MV-4-11 (cell line): ENCODE measurements around the gene ADAMTS7.
"Not testable (repeated sequence)": the region's sequence is repeated elsewhere in the genome, so short reads cannot be mapped to it uniquely, and the experiment has no call there.

Experiments
- DNase-seq: peaks from one replicate; lab custom pipeline; 2025; lab: John Stamatoyannopoulos, UW

The ADAMTS7 gene

DNA sequence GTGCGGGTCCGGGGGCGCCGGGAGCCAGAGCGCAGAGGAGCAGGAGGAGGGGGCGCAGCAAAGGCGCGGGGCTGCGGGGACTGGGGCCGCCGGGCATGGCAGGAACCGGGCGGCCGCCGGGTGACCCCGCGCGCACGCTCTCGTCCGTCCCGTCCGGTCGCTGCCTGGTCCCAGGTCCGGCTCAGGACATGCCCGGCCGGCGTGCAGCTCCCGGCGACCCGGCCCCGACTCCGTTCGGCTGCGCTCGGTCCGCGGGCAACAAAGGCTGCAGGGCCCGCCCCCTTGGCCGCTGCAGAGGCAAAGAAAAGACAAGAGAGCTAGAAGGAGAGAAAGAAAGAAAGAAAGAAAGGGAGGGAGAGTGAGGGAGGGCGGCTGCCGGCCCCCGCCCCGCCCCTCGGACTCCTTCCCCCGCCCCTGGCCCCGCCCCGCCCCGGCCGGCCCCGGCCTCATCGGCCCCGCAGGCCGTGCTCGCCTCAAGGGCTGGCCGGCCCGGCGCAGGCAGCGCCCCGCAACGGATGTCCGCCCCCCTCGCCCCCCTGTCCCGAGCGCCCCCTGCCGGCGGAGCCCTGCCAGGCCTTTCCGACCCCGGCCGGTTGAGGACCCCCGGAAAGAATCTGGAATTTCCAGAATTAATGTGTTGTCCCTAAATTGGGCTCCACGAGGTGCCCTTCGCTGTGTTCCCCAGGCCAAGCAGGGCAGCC, at the start of gene ADAMTS7:
Gene ADAMTS7, minus strand, starts transcription at position 341 of the 701 bp plus-strand sequence. Its CDS starts 244 bp downstream, at position 97.
- peak; percentile 0 for DNase-seq

- peak; percentile 76 for DNase-seq
Measured at GRCh38 chr15:78859971-78860719, 48.9 kb upstream of the ADAMTS7 start.

- no peak for DNase-seq
Measured at GRCh38 chr15:78855746-78856145, 44.5 kb upstream of the ADAMTS7 start.

DNA sequence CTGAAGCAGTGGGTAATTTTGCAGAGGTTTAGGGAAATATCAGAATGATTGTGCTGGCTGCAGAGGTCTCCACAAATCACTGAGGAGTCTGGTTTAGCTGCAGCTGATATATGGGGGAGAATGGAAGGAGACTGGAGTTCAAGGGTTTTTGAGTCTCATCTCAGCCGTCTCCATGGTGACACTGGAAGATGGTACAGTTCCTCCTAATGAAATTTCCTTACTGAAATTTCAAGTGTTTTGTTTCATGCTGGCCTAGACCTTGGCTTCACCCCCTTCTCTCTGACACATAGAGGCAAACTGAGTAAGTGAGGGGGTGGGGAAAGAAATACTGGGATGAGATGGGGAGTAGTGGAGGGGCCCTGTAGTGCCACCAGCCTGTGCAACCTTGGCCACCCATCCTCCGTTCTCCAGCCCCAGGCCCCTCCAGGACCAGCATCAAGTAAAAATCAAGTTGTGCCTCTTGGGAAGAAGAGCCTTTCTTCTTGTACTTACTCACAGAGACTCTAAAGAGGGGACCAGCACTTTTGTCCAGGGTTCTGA, 43.6 kb upstream of the ADAMTS7 start:
- DNase-seq: no peak

- no peak for DNase-seq
Measured at GRCh38 chr15:78853500-78853899, 42.2 kb upstream of the ADAMTS7 start.

GRCh38 chr15:78850941-78851755, 39.9 kb upstream of the ADAMTS7 start:
- no peak for DNase-seq

DNA sequence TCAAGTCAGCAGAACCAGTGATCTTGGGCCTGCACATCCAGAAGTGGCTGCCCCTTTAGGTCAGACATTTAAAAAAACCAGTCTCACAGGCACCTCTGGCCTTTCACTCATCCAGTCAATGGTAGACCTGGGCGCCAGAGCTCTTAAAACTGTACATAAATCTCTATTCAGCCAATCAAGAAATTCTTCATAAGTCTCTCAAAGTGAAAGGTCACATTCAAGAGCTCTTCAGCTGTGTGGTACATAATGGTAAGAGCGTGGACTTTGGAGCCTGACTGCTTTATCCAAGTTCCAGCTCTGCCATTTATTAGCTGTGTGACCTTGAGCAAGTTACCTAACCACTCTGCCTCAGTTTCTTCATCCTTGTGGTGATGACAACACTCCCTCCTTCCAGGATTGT, 39.1 kb upstream of the ADAMTS7 start:
- DNase-seq: no peak

DNA sequence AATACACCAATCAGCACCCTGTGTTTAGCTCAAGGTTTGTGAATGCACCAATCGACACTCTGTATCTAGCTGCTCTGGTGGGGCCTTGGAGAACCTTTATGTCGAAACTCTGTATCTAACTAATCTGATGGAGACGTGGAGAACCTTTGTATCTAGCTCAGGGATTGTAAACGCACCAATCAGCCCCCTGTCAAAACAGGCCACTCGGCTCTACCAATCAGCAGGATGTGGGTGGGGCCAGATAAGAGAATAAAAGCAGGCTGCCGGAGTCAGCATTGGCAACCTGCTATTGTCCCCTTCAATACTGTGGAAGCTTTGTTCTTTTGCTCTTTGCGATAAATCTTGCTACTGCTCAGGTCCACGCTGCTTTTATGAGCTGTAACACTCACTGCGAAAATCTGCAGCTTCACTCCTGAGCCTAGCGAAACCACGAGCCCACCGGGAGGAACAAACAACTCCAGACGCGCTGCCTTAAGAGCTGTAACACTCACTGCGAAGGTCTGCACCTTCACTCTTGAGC, 36.2 kb upstream of the ADAMTS7 start:
- not testable (repeated sequence) for DNase-seq

DNA sequence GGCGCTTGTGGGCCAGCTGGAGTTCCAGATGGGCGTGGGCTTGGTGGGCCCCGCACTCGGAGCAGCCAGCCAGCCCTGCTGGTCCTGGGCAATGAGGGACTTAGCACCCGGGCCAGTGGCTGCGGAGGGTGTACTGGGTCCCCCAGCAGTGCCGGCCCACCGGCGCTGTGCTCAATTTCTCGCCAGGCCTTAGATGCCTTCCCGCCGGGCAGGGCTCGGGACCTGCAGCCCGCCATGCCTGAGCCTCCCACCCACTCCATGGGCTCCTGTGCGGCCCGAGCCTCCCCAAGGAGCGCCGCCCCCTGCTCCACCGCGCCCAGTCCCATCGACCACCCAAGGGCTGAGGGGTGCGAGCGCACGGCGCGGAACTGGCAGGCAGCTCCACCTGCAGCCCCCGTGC, 35.6 kb upstream of the ADAMTS7 start:
- not testable (repeated sequence) for DNase-seq

DNA sequence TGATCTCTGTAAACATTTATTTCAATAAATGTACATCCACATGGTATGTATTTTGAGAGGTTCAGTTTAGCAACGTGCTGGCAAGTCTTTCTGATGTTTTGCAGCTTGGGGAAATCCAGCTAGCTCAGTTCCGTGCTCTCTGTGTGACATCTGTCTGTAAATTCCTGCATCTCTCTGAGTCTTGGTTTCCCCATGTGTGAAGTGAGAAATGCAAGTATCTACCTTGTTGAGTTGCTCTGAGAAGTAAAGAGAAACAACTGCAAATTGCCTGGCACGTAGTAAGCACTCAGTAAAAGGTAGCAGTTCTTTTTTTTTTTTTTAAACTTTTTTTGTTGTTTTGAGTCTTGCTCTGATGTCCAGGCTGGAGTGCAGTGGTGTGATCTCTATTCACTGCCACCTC, 31.3 kb upstream of the ADAMTS7 start:
- no peak for DNase-seq

- DNase-seq: no peak
Measured at GRCh38 chr15:78841891-78842290, 30.6 kb upstream of the ADAMTS7 start.

GRCh38 chr15:78841376-78841706, 30.1 kb upstream of the ADAMTS7 start:
- DNase-seq: no peak

- DNase-seq: peak; percentile 96
Measured at GRCh38 chr15:78840661-78841375, 29.6 kb upstream of the ADAMTS7 start.

DNA sequence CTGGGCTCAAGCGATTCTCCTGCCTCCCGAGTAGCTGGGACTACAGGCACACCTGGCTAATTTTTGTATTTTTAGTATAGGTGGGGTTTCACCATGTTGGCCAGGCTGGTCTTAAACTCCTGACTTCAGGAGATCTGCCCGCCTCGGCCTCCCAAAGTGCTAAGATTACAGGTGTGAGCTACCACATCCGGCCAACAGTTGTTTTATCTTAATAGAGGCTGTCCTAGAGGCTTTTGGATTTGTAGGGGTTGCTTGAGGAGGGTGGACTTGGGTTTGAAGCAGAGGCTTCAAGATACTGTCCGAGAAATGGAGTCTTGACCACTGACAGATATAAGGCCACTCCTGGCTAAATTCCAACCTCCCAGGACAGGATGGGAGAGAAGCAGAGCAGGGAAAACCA, 27.9 kb upstream of the ADAMTS7 start:
- not testable (repeated sequence) for DNase-seq

DNA sequence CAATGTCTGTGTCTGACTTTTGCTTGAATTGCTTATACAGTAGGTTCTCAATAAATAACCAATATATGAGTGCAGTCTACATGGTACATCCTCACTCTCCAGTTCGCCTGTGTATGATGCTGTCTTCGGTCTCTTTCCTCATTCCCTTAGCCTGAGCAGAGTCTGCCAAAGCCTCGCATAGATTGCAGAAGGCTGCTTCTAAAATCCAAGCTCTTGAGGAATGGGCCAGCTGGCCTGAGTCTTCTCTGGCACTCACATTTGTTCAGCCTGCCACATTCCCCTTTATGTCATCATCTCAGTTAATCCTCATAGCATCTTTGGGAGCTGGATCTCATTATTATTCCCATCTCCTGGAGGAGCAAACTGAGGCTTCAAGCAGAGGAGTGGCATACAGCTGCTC, 27.2 kb upstream of the ADAMTS7 start:
- DNase-seq: no peak

GRCh38 chr15:78837543-78837942, 26.3 kb upstream of the ADAMTS7 start:
- no peak for DNase-seq

- no peak for DNase-seq
Measured at GRCh38 chr15:78837131-78837530, 25.9 kb upstream of the ADAMTS7 start.

GRCh38 chr15:78836333-78836732, 25.1 kb upstream of the ADAMTS7 start:
- no peak for DNase-seq

DNA sequence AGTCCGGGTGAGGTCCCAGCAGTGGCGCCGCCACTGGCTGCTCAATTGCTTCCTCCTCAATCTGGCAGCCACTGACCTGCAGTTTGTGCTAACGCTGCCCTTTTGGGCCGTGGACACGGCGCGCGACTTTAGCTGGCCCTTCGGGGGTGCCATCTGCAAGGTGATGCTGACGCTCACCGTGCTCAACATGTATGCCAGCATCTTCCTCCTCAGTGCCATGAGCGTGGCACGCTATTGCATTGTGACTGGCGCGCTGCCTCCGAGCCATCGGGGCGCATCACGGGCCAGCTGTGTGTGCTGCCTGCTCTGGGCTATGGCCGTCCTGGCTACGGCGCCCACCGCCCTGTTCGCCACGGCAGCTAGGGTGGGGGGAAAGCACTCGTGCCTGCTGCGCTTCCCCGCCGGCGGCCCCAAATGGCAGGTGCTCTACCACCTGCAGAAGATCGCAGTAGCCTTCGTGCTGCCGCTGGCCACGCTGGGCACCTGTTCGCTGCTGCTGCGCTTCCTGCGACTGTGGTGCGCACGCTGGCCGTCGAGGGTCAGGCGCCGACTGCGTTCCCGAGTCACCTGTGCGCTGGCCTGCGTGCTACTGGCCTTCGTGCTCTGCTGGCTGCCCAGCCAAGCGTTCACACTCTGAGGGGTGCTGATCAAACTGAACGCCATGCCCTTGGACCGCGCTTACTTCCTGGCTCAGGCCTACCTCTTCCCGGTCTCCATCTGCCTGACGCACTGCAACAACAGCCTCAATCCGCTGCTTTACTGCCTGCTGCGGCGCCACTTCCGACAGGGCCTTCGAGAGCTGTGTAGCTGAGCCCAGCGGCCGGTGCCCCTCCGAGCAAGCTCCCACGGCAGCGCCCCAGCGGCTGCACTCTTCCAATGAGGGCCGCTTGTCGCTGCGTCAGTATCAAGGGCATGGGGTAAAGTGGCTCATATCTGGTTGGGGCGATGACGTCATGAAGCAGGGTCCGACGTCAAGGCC, 20.3 kb upstream of the ADAMTS7 start:
- DNase-seq: no peak

DNA sequence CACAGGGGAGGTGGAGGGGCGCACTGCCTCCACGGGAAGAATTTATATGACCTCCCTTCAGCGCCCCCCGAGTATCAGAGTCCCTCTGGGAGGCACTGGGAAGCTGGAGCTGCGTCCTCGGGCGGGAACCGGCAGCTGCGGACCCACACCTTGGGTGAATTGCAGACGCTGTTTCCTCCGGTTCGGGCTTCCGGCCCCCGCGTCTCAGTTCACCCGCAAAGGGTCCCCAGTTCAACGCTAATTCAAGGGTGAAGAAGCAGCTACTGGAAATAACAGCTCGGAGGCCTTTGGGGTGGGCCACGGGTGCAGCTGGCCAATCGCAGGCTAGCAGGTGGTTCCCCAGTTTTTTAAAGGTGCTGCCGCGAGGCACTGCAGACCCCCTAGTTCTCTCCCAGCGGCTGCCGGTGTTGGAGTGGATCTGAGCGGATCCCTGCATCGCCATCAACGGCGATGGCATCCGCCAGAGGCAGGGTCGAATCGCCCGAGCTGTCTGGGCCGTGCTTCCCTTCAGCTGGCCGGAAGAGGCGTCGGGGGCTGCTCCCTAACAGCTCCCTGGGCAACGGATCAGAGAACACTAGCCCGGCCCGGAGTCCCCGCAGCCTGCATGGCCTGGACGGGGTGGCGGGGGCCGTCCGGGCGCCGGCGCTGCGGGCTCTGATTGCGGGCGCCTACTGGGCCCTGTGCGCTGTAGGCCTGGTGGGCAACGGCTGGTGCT, 19.4 kb upstream of the ADAMTS7 start:
- no peak for DNase-seq
